ENCODE data around the gene COMMD10.

DNA sequence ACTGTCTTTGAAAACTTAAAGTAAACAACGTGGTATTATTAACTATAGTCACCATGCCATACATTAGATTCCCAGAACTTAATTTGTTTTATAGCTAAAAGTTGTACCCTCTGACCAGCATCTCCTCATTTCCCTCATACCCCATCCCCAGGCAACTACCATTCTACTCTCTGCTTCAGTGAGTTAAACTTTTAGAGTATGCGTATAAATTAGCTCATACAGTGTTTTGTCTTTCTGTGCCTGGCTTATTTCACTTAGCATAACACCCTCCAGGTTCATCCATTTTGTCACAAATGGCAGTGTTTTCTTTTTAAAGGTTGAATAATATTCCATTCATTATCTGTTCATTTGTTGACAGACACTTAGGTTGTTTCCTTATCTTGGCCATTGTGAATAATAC is 14.2 kb downstream of the COMMD10 start:
- TF ChIP-seq POLR2AphosphoS5 (IDR thresholded peaks at IDR 0.05; ENCODE audit: borderline replicate concordance, low read depth, low read length) (no peak), EZH2 (IDR thresholded peaks at IDR 0.05) (no peak), FOXP2 (optimal IDR thresholded peaks at IDR 0.05; ENCODE audit: control extremely low read depth, extremely low read length, insufficient read depth) (no peak)
